IMR-90 (cell line): ENCODE data around the gene AKIP1. TPM values are rescaled to one million over a fixed set of nuclear protein-coding genes. Genes with fewer than 3 reads are reported as not detected.
"Not testable (repeated sequence)": the region's sequence is repeated elsewhere in the genome, so short reads cannot be mapped to it uniquely, and the experiment has no call there.

Source experiments
- ATAC-seq: fragments of 200-7000 bp; cut with Tn5 transposase; 2 replicates; pipeline ENCODE4 v1.9.1; 2020; ENCODE audit warnings: low read depth, mild to moderate bottlenecking, moderate library complexity
- BruUV-seq: library from RNA; stranded (reverse); fragments of 400-500 nt; replicated peaks from 2 replicates; lab custom pipeline; 2021; lab: Mats Ljungman, UMichigan
- CTCF ChIA-PET: fragments of 300-600 bp; formaldehyde crosslinking; extraction: SDS; loops from one replicate; lab custom pipeline; 2021; ENCODE audit warnings: antibody characterized with exemption; lab: Yijun Ruan, JAX
- POLR2A ChIA-PET: fragments of 300-600 bp; sonication (Branson Sonifier 250); formaldehyde crosslinking; loops from one replicate; lab custom pipeline; 2022; ENCODE audit warnings: antibody characterized with exemption; ENCODE audit not compliant: unreplicated experiment; lab: Charles Lee
- DNase-seq: peaks from one replicate; pipeline ENCODE4 v3.0.0; 2013
- H2AFZ ChIP-seq: replicated peaks from 2 replicates; pipeline ENCODE3; 2013; ENCODE audit warnings: low read length, mild to moderate bottlenecking; ENCODE audit not compliant: poor library complexity
- H2AK5ac ChIP-seq: 2 replicates; pipeline ENCODE4 v1.6.1; 2013; ENCODE audit warnings: low read depth, low read length, inconsistent platforms
- H2AK9ac ChIP-seq: replicated peaks from 2 replicates; pipeline ENCODE3; 2013; ENCODE audit warnings: mild to moderate bottlenecking, low read depth, low read length, moderate library complexity; ENCODE audit not compliant: poor library complexity
- H2BK120ac ChIP-seq: 2 replicates; pipeline ENCODE4 v1.6.1; 2013; ENCODE audit warnings: low read depth, low read length, inconsistent platforms
- H2BK15ac ChIP-seq: 3 replicates; pipeline ENCODE4 v1.6.1; 2013; ENCODE audit warnings: low read depth, low read length, inconsistent platforms
- H2BK20ac ChIP-seq: 2 replicates; pipeline ENCODE4 v1.6.1; 2013; ENCODE audit warnings: low read depth, mild to moderate bottlenecking, inconsistent platforms, low read length, moderate library complexity
- H2BK5ac ChIP-seq: 2 replicates; pipeline ENCODE4 v1.6.1; 2013; ENCODE audit warnings: mild to moderate bottlenecking, low read depth, low read length, inconsistent platforms; ENCODE audit not compliant: poor library complexity, severe bottlenecking
- H3K14ac ChIP-seq: replicated peaks from 2 replicates; pipeline ENCODE4 v1.6.1; 2013; ENCODE audit warnings: low read depth, low read length, inconsistent platforms
- H3K18ac ChIP-seq: 2 replicates; pipeline ENCODE4 v1.6.1; 2013; ENCODE audit warnings: low read depth, low read length, control low read depth
- H3K23ac ChIP-seq: 2 replicates; pipeline ENCODE4 v1.6.1; 2013; ENCODE audit warnings: low read depth, low read length, inconsistent platforms
- H3K27ac ChIP-seq: 2 replicates; pipeline ENCODE4 v1.5.1; 2013; ENCODE audit warnings: mild to moderate bottlenecking, control low read depth, low read length; ENCODE audit not compliant: insufficient read depth
- H3K27me3 ChIP-seq: 2 replicates; pipeline ENCODE4 v1.6.1; 2013; ENCODE audit warnings: low read length; ENCODE audit not compliant: control insufficient read depth, insufficient read depth
- H3K36me3 ChIP-seq: 2 replicates; pipeline ENCODE4 v1.6.1; 2013; ENCODE audit warnings: low read length, mixed read lengths; ENCODE audit not compliant: control insufficient read depth, insufficient read depth
- H3K4ac ChIP-seq: 2 replicates; pipeline ENCODE4 v1.6.1; 2013; ENCODE audit warnings: low read depth, low read length, inconsistent platforms
- H3K4me1 ChIP-seq: 2 replicates; pipeline ENCODE4 v1.6.1; 2013; ENCODE audit warnings: low read length, mixed read lengths; ENCODE audit not compliant: control insufficient read depth, insufficient read depth
- H3K4me2 ChIP-seq: 2 replicates; pipeline ENCODE4 v1.6.1; 2013; ENCODE audit warnings: low read depth, mild to moderate bottlenecking, control low read depth, low read length, moderate library complexity
- H3K4me3 ChIP-seq: 2 replicates; pipeline ENCODE4 v1.5.1; 2013; ENCODE audit warnings: low read depth, mild to moderate bottlenecking, control low read depth, low read length, moderate library complexity; ENCODE audit not compliant: insufficient read depth
- H3K56ac ChIP-seq: 2 replicates; pipeline ENCODE4 v1.6.1; 2013; ENCODE audit warnings: low read length, inconsistent platforms; ENCODE audit not compliant: insufficient read depth; ENCODE audit errors: extremely low read depth
- H3K79me1 ChIP-seq, 2 experiments: 2 replicates each; pipeline ENCODE4 v1.6.1; 2013; ENCODE audit warnings: low read length in 2 of 2, inconsistent platforms in 1 of 2, low read depth in 1 of 2
- H3K9ac ChIP-seq: 2 replicates; pipeline ENCODE4 v1.6.1; 2013; ENCODE audit warnings: low read depth, low read length, control low read depth
- H3K9me1 ChIP-seq: 2 replicates; pipeline ENCODE4 v1.6.1; 2013; ENCODE audit warnings: low read length, inconsistent platforms; ENCODE audit not compliant: insufficient read depth
- H3K9me3 ChIP-seq: 2 replicates; pipeline ENCODE4 v1.6.1; 2013; ENCODE audit warnings: low read length; ENCODE audit not compliant: control insufficient read depth, insufficient read depth
- H4K20me1 ChIP-seq: 2 replicates; pipeline ENCODE4 v1.6.1; 2013; ENCODE audit warnings: low read length, inconsistent platforms; ENCODE audit not compliant: insufficient read depth
- H4K5ac ChIP-seq: 2 replicates; pipeline ENCODE4 v1.6.1; 2013; ENCODE audit warnings: mild to moderate bottlenecking, low read depth, low read length, control low read depth
- H4K8ac ChIP-seq, 2 experiments: 2 replicates each; pipeline ENCODE4 v1.6.1; 2013; ENCODE audit warnings: low read depth in 2 of 2, low read length in 2 of 2, control low read depth in 1 of 2, inconsistent platforms in 1 of 2
- H4K91ac ChIP-seq: 2 replicates; pipeline ENCODE4 v1.6.1; 2013; ENCODE audit warnings: low read depth, low read length, inconsistent platforms; ENCODE audit not compliant: insufficient read depth
- WGBS, 2 experiments: methylation state at CpG; one replicate each; pipeline versions ENCODE4 v1.1.5 to v1.1.7; 2013; ENCODE audit warnings: missing lambda C conversion rate in 2 of 2; ENCODE audit not compliant: insufficient read length in 1 of 2; ENCODE audit errors: extremely low coverage in 2 of 2; 5-methylcytosine and 5-hydroxymethylcytosine counted together
- dilution Hi-C: fragments of 300-500 bp; cut with HindIII; formaldehyde crosslinking; loops from one replicate; pipeline ENCODE4 v1.14.3; 2018; ENCODE audit warnings: low sequenced_read_pairs; ENCODE audit not compliant: unreplicated experiment
- in situ Hi-C: fragments of 300-500 bp; cut with MboI; formaldehyde crosslinking; loops from 3 replicates; pipeline ENCODE4 v1.14.3; 2019; ENCODE audit warnings: low sequenced_read_pairs, inconsistent platforms, mixed read lengths
- intact Hi-C: fragments of 100-400 bp; cut with micrococcal nuclease; formaldehyde crosslinking; loops from 2 replicates; pipeline ENCODE4 v1.10.0; 2022
- polyA plus RNA-seq, 3 experiments: library from polyadenylated mRNA; depleted of rRNA; stranded (reverse); fragments of >200 nt; gene quantifications; 2 replicates each; pipeline ENCODE4 v1.2.3, GENCODE V29; 2012; ENCODE audit warnings: low replicate concordance in 1 of 3
- total RNA-seq: library from RNA; depleted of rRNA; stranded (reverse); fragments of >200 nt; gene quantifications from 2 replicates; pipeline ENCODE4 v1.2.3, GENCODE V29; 2012

Gene AKIP1
- total and polyA plus RNA-seq, 2 of the 4 experiments (the other 2 are of a cell fraction), result 33.9 to 36.0 TPM

DNA sequence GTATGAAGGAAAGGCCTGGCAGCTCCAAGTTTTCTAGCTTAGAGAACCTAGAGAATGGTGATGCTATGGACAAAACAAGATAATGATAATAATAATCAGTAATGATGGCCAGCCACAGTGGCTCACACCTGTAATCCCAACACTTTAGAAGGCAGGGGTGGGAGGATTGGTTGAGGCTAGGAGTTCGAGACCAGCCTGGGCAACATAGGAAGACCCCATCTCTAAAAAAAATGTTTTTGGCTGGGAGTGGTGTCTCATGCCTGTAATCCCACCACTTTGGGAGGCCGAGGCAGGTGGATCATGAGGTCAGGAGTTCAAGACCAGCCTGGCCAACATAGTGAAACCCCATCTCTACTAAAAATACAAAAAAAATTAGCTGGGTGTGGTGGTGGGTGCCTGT lies 24.8 kb downstream of the AKIP1 start:
- dilution Hi-C loops, H3K79me1 ChIP-seq, H3K4me3 ChIP-seq, H3K9ac ChIP-seq, H3K27ac ChIP-seq, H3K4me1 ChIP-seq, ATAC-seq, H3K56ac ChIP-seq, H4K20me1 ChIP-seq, H3K9me3 ChIP-seq, H3K27me3 ChIP-seq, H2AFZ ChIP-seq, BruUV-seq, H4K91ac ChIP-seq, H4K5ac ChIP-seq, H3K36me3 ChIP-seq, in situ Hi-C loops, H3K18ac ChIP-seq, H2AK9ac ChIP-seq, H3K9me1 ChIP-seq, H2BK5ac ChIP-seq, H3K4me2 ChIP-seq, DNase-seq, POLR2A ChIA-PET: not testable (repeated sequence)
- WGBS, 2 experiments, result no CpG with 5 or more reads among the region's 2 CpGs
- H3K23ac ChIP-seq, result 0 out of 2 replicates have a peak overlapping the region, but pooled peaks have one; percentile 44
- peak overlapping the region; percentile 64; the same call in 1 of the 2 replicates for H2BK20ac ChIP-seq
- H3K14ac ChIP-seq, result peak overlapping the region; percentile 39
- intact Hi-C loops, result loop anchor here (2.0 kb wide), 1 partner anchor 19 kb away; no protein-coding TSS in a partner anchor
- H2BK120ac ChIP-seq, result peak overlapping the region; percentile 67
- H2BK15ac ChIP-seq, result peak overlapping the region; percentile 35; the same call in 1 of the 3 replicates
- H3K4ac ChIP-seq, result peak overlapping the region; percentile 84; the same call in 1 of the 2 replicates
- CTCF ChIA-PET, result interaction anchor here (1.5 kb wide), 1 partner anchor 13 kb away, joined by 3 read pairs; no protein-coding TSS in a partner anchor
- peak overlapping the region; percentile 67 for H2AK5ac ChIP-seq
- H4K8ac ChIP-seq, result peak overlapping the region in 1 of 2 experiments; percentile 63; a peak in 1 of 4 replicates
